ENCODE results near the gene GPC6. TPM values are rescaled to one million over a fixed set of nuclear protein-coding genes. Genes with fewer than 3 reads are reported as not detected.

GPC6 gene
- polyA plus RNA-seq, 4 donors, result 0.22 to 45.0 (median 1.4) TPM

DNA sequence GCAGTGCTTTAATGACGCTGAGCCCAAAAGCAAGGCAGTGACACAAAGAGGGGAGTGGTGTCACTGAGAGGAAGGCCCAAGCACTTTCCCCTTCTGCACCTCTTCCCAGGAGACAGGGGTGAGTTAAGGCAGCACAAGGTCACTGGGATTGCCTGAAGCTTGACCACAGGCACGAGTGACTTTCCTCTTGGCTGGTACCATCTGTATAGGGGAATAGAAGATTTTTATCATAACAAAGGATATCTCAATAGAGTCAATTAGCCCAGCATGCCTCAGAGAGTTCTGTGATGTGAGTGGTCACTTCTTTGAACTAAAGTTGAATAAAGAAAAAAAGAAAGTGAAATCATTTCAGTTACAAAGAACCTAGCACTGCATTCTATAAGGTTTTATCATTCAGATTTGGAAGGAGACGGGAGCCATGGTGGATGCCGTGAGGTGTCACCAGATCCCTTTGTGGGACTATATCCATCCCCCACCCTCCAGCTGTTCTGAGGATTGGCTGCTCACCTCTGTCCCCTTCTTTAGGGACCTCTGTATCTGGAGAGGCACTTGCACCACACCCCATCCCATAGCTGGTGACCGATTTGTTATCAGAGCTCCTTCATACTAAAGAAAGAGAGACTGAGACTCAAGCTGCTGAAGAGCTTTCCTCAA, 961.7 kb downstream of the GPC6 start:
- FAIRE-seq, result no peak
- 82 to 88% (median 82%) methylated on average over 5 of the region's 5 CpGs for WGBS, 3 donors

DNA sequence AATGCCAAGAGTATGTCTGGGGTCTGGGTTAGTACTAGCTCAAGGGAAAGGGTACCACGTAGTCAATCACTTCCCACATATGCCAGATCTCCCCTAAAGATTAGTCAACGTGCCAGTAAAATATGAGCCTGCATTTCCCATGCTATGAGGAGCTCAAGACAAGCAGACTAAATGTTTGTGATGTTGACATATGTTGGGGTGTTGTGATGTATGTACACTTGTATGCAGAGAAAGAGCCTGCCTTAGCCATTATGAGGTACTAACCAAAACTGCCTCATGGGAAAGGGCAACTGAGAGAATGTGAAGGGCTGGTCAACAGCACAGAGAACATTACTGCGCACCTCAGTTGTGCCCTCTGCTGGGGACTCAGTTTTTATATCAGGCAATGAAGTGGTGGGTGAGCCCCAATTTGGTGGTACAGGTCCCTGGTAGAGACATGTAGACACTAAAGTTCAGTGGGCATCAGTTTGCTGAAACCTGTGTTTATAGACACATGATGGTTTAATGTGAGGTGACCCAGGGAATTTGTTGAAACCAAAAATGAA, 965.9 kb downstream of the GPC6 start:
- 57 to 61% (median 59%) methylated on average over 3 of the region's 3 CpGs for WGBS, 3 donors
- FAIRE-seq (no peak), DNase-seq (peak; percentile 46 to 52)
- Histone ChIP-seq H3K27me3 (ENCODE audit: control insufficient read depth in 3 of 3, insufficient read depth in 3 of 3, low read length in 3 of 3) (no peaks in the 10 kb centered on the region), H3K4me1 (ENCODE audit: control insufficient read depth in 3 of 3, insufficient read depth in 2 of 3, low read depth in 1 of 3, low read length in 2 of 3) (no peaks in the 10 kb centered on the region), H3K4me3 (ENCODE audit: low read depth in 1 of 3, low read length in 3 of 3) (no peak overlapping the region), H3K27ac (ENCODE audit: low read depth in 1 of 3, low read length in 2 of 3) (no peak overlapping the region), H3K36me3 (ENCODE audit: control insufficient read depth in 3 of 3, insufficient read depth in 2 of 3, low read depth in 1 of 3, low read length in 3 of 3) (no peaks in the 10 kb centered on the region), H3K9me3 (ENCODE audit: control insufficient read depth in 2 of 2, insufficient read depth in 1 of 2, low read depth in 1 of 2, low read length in 1 of 2) (no peaks in the 10 kb centered on the region)

More for the DNA sequence above, 961.7 kb downstream of the GPC6 start:
- Histone ChIP-seq H3K4me1 (ENCODE audit: control insufficient read depth in 3 of 3, insufficient read depth in 2 of 3, low read depth in 1 of 3, low read length in 2 of 3) (no peaks in the 10 kb centered on the region), H3K27me3 (ENCODE audit: control insufficient read depth in 3 of 3, insufficient read depth in 3 of 3, low read length in 3 of 3) (no peaks in the 10 kb centered on the region), H3K9me3 (ENCODE audit: control insufficient read depth in 2 of 2, insufficient read depth in 1 of 2, low read depth in 1 of 2, low read length in 1 of 2) (no peaks in the 10 kb centered on the region), H3K4me3 (ENCODE audit: low read depth in 1 of 3, low read length in 3 of 3) (no peak overlapping the region), H3K27ac (ENCODE audit: low read depth in 1 of 3, low read length in 2 of 3) (no peak overlapping the region), H3K36me3 (ENCODE audit: control insufficient read depth in 3 of 3, insufficient read depth in 2 of 3, low read depth in 1 of 3, low read length in 3 of 3) (no peaks in the 10 kb centered on the region)
- DNase-seq, result no peak

DNA sequence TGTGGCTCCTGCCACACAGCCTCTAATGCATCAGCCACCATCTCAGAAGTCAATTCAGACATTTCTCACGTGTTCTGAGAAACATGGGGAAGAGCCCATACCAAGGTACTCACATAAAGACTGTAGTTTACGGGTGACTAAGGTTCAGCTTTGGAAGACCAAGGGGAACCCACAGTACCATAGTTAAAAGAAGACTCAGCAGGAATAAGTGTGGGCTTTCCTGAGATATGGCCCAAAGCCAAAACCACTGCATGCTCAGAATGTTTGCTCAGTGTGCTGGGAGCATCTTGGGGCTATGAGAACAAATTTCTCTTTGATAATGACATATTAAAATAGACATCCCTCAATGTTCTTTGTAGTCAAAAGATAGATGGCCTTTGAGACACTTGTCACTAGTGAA, 969.1 kb downstream of the GPC6 start:
- Histone ChIP-seq H3K27ac (ENCODE audit: low read depth in 1 of 3, low read length in 2 of 3) (no peak overlapping the region), H3K9me3 (ENCODE audit: control insufficient read depth in 2 of 2, insufficient read depth in 1 of 2, low read depth in 1 of 2, low read length in 1 of 2) (no peaks in the 10 kb centered on the region), H3K4me1 (ENCODE audit: control insufficient read depth in 3 of 3, insufficient read depth in 2 of 3, low read depth in 1 of 3, low read length in 2 of 3) (no peaks in the 10 kb centered on the region), H3K4me3 (ENCODE audit: low read depth in 1 of 3, low read length in 3 of 3) (no peak overlapping the region), H3K36me3 (ENCODE audit: control insufficient read depth in 3 of 3, insufficient read depth in 2 of 3, low read depth in 1 of 3, low read length in 3 of 3) (no peaks in the 10 kb centered on the region), H3K27me3 (ENCODE audit: control insufficient read depth in 3 of 3, insufficient read depth in 3 of 3, low read length in 3 of 3) (no peaks in the 10 kb centered on the region)
- 84 to 91% (median 87%) methylated on average over 2 of the region's 2 CpGs for WGBS, 3 donors
- no peak for DNase-seq
- no peak for FAIRE-seq

DNA sequence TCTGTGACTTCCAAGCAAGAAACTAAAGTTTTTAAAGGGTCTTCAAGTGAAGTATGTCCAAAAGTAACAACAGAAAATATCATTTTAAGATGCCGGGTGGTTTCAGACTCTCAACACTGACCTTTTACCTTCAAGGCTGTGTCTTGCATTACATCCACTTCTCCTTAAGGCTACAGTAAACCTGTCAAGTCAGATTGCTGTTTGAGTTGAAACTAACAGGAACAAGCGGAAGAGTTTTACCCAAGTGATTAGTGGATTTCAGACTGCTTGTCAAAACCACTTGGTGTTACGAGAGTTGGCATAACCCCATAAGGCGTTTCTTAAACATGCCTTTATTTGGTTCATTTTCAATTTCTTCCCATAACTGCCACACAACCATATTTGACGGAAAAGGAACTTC, 969.8 kb downstream of the GPC6 start:
- FAIRE-seq, result no peak
- Histone ChIP-seq H3K9me3 (ENCODE audit: control insufficient read depth in 2 of 2, insufficient read depth in 1 of 2, low read depth in 1 of 2, low read length in 1 of 2) (no peaks in the 10 kb centered on the region), H3K4me1 (ENCODE audit: control insufficient read depth in 3 of 3, insufficient read depth in 2 of 3, low read depth in 1 of 3, low read length in 2 of 3) (no peaks in the 10 kb centered on the region), H3K36me3 (ENCODE audit: control insufficient read depth in 3 of 3, insufficient read depth in 2 of 3, low read depth in 1 of 3, low read length in 3 of 3) (no peaks in the 10 kb centered on the region), H3K27me3 (ENCODE audit: control insufficient read depth in 3 of 3, insufficient read depth in 3 of 3, low read length in 3 of 3) (no peaks in the 10 kb centered on the region), H3K27ac (ENCODE audit: low read depth in 1 of 3, low read length in 2 of 3) (no peak overlapping the region), H3K4me3 (ENCODE audit: low read depth in 1 of 3, low read length in 3 of 3) (no peak overlapping the region)
- DNase-seq, result no peak
- 78 to 86% (median 85%) methylated on average over 5 of the region's 5 CpGs for WGBS, 3 donors

DNA sequence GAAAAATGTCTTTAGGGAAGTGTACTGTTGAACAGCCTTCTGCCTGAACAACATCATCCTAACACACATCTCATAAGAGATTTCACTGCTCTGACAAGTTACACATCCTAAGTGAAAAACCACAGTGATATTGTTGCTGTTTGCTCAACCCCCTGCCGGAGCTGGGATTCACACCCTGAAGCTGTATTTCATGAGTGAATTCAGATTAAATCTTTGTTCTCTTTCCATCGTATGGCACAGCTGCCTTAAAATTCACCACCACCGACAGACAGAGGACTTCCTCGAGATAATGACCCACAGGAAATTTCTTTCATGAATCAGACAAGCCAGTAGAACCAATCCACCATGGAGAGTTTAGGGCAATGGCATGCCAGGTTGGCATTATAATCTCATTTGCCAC, 972.1 kb downstream of the GPC6 start:
- Histone ChIP-seq H3K9me3 (ENCODE audit: control insufficient read depth in 2 of 2, insufficient read depth in 1 of 2, low read depth in 1 of 2, low read length in 1 of 2) (no peaks in the 10 kb centered on the region), H3K4me3 (ENCODE audit: low read depth in 1 of 3, low read length in 3 of 3) (no peak overlapping the region), H3K4me1 (ENCODE audit: control insufficient read depth in 3 of 3, insufficient read depth in 2 of 3, low read depth in 1 of 3, low read length in 2 of 3) (no peaks in the 10 kb centered on the region), H3K27me3 (ENCODE audit: control insufficient read depth in 3 of 3, insufficient read depth in 3 of 3, low read length in 3 of 3) (no peaks in the 10 kb centered on the region), H3K27ac (ENCODE audit: low read depth in 1 of 3, low read length in 2 of 3) (no peak overlapping the region), H3K36me3 (ENCODE audit: control insufficient read depth in 3 of 3, insufficient read depth in 2 of 3, low read depth in 1 of 3, low read length in 3 of 3) (no peaks in the 10 kb centered on the region)
- WGBS, 3 donors, result 67 to 94% (median 80%) methylated on average over 4 of the region's 4 CpGs
- no peak for FAIRE-seq
- no peak for DNase-seq

DNA sequence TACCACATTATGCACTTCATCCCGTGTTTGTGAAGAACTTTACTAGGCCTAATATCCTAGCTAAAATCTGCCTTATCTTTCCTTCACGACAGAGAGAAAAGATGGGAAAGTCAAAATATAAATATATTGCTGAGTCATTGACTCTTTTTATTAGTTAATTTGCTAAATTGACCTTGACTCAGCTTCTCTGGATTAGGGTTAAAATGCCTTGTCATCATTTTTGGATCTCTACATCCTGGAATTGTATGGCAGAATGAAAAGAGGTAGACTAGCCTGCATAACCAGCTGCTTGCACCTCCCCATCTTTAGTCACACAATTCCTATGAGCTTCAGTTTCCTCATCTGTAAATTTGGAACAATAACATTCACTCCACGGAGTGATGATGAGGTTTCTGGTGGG, 972.5 kb downstream of the GPC6 start:
- no peaks in the 10 kb centered on the region for H3K4me1 ChIP-seq (ENCODE audit: control insufficient read depth in 3 of 3, insufficient read depth in 2 of 3, low read depth in 1 of 3, low read length in 2 of 3)
- no peaks in the 10 kb centered on the region for H3K9me3 ChIP-seq (ENCODE audit: control insufficient read depth in 2 of 2, insufficient read depth in 1 of 2, low read depth in 1 of 2, low read length in 1 of 2)
- DNase-seq (no peak), FAIRE-seq (no peak)
- H3K36me3 ChIP-seq (ENCODE audit: control insufficient read depth in 3 of 3, insufficient read depth in 2 of 3, low read depth in 1 of 3, low read length in 3 of 3), result no peaks in the 10 kb centered on the region
- no peak overlapping the region for H3K4me3 ChIP-seq (ENCODE audit: low read depth in 1 of 3, low read length in 3 of 3)
- no peak overlapping the region for H3K27ac ChIP-seq (ENCODE audit: low read depth in 1 of 3, low read length in 2 of 3)
- H3K27me3 ChIP-seq (ENCODE audit: control insufficient read depth in 3 of 3, insufficient read depth in 3 of 3, low read length in 3 of 3), result no peaks in the 10 kb centered on the region
- 75 to 79% (median 77%) methylated on average over 3 of the region's 3 CpGs for WGBS, 3 donors

DNA sequence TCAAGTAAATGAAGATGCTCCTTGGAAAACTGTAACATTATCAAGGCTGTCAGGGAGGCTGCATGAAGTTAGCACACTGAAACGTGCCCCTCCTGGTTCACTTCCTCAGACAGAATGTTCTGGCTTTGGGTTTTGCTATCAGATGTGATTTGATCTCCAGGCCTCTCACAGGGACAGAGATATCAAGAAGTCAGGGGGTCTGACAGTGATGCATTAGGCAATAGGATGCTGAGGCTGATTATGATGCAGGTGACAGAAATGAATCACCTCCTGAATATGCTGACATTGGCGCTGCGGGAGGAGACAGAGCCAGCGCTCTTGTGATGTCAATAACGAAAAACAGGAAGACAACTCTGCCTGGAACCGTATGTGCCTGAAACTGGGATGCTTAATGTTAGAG, 974.4 kb downstream of the GPC6 start:
- DNase-seq (no peak), FAIRE-seq (no peak)
- Histone ChIP-seq H3K9me3 (ENCODE audit: control insufficient read depth in 2 of 2, insufficient read depth in 1 of 2, low read depth in 1 of 2, low read length in 1 of 2) (no peaks in the 10 kb centered on the region), H3K27me3 (ENCODE audit: control insufficient read depth in 3 of 3, insufficient read depth in 3 of 3, low read length in 3 of 3) (no peaks in the 10 kb centered on the region), H3K36me3 (ENCODE audit: control insufficient read depth in 3 of 3, insufficient read depth in 2 of 3, low read depth in 1 of 3, low read length in 3 of 3) (no peaks in the 10 kb centered on the region), H3K4me3 (ENCODE audit: low read depth in 1 of 3, low read length in 3 of 3) (no peak overlapping the region), H3K4me1 (ENCODE audit: control insufficient read depth in 3 of 3, insufficient read depth in 2 of 3, low read depth in 1 of 3, low read length in 2 of 3) (no peaks in the 10 kb centered on the region), H3K27ac (ENCODE audit: low read depth in 1 of 3, low read length in 2 of 3) (no peak overlapping the region)
- WGBS, 3 donors, result 88 to 94% (median 93%) methylated on average over 6 of the region's 6 CpGs

DNA sequence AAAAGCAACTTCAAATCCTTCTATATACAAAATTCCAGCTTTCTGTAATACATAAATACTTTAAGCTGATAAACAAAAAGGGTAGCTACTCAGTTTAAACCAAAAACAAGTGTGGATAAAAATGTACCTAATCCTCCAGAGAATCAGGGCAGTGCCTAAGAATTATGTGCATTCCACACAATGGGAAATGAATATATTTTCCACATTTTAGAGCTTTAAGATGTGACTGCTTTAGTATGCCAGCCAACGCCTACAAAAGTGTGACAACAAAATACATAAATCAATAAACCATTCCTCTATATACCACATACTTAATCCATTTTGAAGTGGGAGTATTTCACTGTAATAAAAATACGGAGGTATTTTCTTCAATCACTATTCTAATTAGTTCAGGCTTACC, 977.6 kb downstream of the GPC6 start:
- Histone ChIP-seq H3K36me3 (ENCODE audit: control insufficient read depth in 3 of 3, insufficient read depth in 2 of 3, low read depth in 1 of 3, low read length in 3 of 3) (no peaks in the 10 kb centered on the region), H3K27me3 (ENCODE audit: control insufficient read depth in 3 of 3, insufficient read depth in 3 of 3, low read length in 3 of 3) (no peaks in the 10 kb centered on the region), H3K4me1 (ENCODE audit: control insufficient read depth in 3 of 3, insufficient read depth in 2 of 3, low read depth in 1 of 3, low read length in 2 of 3) (no peaks in the 10 kb centered on the region), H3K4me3 (ENCODE audit: low read depth in 1 of 3, low read length in 3 of 3) (no peak overlapping the region), H3K27ac (ENCODE audit: low read depth in 1 of 3, low read length in 2 of 3) (no peak overlapping the region), H3K9me3 (ENCODE audit: control insufficient read depth in 2 of 2, insufficient read depth in 1 of 2, low read depth in 1 of 2, low read length in 1 of 2) (no peaks in the 10 kb centered on the region)
- DNase-seq (no peak), FAIRE-seq (no peak)
- 65 to 75% (median 72%) methylated on average over 2 of the region's 2 CpGs for WGBS, 3 donors

DNA sequence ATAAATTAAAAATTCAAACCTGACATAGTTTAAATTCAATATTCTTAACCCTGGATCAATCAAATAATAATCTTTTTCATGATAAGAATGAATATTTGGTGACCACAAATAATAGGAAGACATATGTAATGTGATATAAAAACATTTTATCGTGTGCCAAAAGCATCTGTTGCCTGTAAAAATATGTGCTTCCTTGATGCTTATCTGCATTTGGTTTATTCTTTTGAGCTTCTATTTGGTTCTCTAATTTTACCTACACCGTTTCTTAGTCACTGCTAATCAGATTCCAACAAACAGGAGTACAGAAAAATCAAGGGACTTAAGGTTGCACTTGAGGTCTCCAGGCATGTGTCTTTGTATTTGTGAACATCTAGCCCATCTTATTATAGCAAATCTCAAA, 978.3 kb downstream of the GPC6 start:
- Histone ChIP-seq H3K4me1 (ENCODE audit: control insufficient read depth in 3 of 3, insufficient read depth in 2 of 3, low read depth in 1 of 3, low read length in 2 of 3) (no peaks in the 10 kb centered on the region), H3K36me3 (ENCODE audit: control insufficient read depth in 3 of 3, insufficient read depth in 2 of 3, low read depth in 1 of 3, low read length in 3 of 3) (no peaks in the 10 kb centered on the region), H3K27ac (ENCODE audit: low read depth in 1 of 3, low read length in 2 of 3) (no peak overlapping the region), H3K27me3 (ENCODE audit: control insufficient read depth in 3 of 3, insufficient read depth in 3 of 3, low read length in 3 of 3) (no peaks in the 10 kb centered on the region), H3K9me3 (ENCODE audit: control insufficient read depth in 2 of 2, insufficient read depth in 1 of 2, low read depth in 1 of 2, low read length in 1 of 2) (no peaks in the 10 kb centered on the region), H3K4me3 (ENCODE audit: low read depth in 1 of 3, low read length in 3 of 3) (no peak overlapping the region)
- WGBS, 3 donors, result 45 to 65% (median 54%) methylated on average over 2 of the region's 2 CpGs
- FAIRE-seq (no peak), DNase-seq (no peak)

Data from small intestine (tissue), 7 donors.